SKM-1 (cell line): ENCODE data around the gene MAPK13.

ENCODE experiments used
- DNase-seq: peaks from one replicate; lab custom pipeline; 2025; ENCODE audit not compliant: unreplicated experiment; lab: John Stamatoyannopoulos, UW

Gene MAPK13

DNA sequence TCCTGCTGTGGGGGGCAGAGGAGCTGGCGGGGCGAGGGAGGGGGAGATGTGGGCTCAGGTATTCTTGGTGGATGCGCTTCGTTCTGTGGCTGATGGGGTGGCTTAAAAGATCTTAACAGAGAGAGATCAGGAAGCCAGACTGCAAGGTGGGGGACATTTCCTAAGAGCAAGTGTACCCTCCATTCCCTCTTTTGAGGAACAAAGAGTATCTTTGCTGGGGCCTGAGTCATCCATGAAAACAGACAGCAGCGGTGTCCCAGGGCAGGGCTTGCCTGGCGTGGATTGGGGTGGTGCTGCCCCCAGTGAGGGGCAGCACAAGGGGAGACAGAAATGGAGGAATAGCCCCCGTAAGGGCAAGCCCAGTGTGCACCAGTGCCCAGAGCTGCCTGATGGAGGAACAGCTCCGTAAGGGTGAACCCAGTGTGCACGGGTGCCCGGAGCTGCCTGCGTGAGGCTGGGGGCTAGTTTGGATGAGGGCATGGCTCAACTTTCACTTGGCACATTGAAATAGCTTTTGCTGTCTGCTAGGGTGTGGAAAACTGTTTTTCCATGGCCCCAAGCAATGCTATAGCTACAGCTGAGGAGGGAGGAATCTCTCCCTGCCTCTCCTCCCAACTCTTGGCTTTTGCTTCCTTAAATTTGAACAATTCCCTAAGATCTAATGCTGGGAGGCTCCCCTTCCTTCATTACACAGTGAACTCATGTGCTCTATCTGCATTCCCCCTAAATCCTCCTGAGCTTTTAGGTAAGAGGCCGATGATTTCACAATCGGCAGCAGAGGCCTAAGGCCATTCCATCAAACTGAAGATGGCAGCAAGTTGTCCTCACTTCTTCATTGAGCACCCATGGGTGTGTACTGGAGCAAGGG is 12.9 kb downstream of the MAPK13 start:
- no peak for DNase-seq

- DNase-seq = no peak
Observed at GRCh38 chr6:36145495-36145894, 15.2 kb downstream of the MAPK13 start.

- DNase-seq = no peak
Observed at GRCh38 chr6:36147294-36147693, 17.0 kb downstream of the MAPK13 start.

GRCh38 chr6:36149476-36149875 is 19.2 kb downstream of the MAPK13 start:
- no peak for DNase-seq

DNA sequence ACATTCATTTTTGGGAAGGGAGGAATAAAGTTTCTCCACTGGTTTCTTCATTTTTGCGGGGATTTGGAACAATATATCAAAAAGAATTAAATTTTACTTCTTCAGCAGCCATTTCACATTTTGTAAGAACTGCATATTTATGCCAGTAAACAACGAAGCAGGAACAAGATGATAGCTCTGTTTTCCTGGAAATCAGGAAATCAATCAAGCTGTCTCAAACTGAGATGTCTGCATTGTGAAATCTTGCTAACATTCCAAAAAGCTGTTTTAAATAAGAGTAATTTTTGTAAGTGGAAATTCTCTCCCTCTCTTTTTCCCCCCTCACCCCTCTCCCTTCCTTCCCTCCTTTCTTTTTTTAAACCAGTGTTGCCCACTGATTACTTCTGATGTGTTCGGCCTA is 20.0 kb downstream of the MAPK13 start:
- DNase-seq = no peak

DNA sequence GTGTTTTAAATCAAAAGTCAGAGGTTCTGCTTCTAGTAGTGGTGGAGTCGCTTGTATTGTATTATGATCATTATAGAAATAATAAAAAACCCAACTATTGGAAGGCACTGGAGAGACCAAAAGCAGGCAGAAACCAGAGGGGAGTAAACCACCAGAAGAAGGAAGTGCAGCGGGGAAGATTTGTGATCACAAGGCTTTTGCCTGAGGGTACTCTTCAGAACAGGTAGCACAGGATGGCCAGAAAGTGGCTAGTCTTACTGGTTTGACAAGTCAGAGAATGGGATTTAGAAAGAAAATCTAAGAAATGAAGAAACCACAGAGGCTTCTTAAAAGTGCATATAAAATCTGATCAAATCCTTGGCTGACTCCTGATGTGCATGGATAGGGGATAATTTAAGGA is 24.0 kb downstream of the MAPK13 start:
- no peak for DNase-seq

GRCh38 chr6:36155662-36156061 is 25.3 kb downstream of the MAPK13 start:
- no peak for DNase-seq

DNA sequence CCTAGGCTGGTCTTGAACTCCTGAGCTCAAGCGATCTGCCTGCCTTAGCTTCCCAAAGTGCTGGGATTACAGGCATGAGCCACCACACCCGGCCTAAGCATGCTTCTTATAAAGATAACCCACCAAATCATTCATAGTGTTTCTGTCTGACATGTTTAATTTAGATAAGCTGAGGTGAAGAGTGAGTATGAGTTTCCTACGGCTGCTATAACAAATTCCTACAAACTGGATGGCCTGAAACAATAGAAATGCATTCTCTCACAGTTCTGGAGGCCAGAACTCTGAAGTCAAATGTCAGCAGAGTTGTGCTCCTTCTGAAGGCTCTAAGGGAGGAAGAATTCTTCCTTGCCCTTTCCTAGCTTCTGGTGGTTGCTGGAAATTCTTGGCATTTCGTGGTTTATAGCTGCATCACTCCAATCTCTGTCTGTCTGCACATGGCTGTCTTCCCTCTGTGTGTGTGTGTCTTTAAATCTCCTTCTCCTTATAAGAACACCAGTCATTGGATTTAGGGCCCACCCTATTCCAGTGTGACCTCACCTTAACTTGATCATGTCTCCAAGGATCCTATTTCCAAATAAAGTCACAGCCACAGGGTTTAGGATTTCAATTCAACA is 29.9 kb downstream of the MAPK13 start:
- DNase-seq = no peak

DNA sequence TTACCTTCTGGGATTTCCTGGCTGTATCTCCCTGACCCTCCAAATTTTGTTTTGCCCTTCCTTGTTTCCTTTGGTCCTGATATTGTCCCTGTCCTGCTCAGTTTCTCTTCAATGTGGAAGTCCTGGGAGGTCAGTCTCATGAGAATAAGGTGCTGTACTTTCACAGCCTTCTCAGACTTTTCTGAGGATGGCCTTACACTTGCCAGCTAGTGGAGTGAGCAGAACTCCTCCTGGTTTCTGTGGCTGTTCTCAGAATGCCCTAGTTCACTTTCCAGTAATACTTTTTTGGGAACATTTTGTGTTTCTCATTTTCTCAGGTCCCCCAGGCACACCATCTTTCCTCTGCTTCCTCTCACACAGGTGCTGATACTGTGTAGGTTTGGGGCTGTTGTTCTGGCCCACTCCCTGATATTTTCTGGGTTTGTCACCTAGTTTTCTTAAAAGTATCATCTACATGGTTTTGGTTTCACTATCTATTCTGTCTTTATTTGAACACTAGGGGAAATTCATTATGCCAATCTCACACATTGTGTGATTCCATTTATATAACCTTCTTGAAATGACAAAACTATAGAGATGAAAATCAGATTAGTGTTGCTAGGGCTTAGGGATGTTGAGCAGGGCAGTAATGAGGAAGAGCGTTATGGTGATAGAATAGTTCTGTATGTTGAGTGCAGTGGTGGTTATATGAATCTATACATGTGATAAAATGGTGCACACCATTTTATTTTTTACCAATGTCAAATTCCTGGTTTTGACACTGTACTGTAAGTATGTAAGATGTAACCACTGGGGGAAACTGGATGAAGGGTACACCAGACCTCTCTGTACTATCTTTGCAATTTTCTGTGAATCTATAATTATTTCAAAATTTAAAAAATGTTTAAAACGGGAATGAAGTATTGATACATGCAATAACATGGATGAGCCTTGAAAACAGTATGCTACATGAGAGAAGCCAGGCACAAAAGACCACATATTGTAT is 39.0 kb downstream of the MAPK13 start:
- no peak for DNase-seq

- DNase-seq = no peak
Observed at GRCh38 chr6:36170704-36171103, 40.4 kb downstream of the MAPK13 start.

- DNase-seq = no peak
Observed at GRCh38 chr6:36171573-36171972, 41.3 kb downstream of the MAPK13 start.

DNA sequence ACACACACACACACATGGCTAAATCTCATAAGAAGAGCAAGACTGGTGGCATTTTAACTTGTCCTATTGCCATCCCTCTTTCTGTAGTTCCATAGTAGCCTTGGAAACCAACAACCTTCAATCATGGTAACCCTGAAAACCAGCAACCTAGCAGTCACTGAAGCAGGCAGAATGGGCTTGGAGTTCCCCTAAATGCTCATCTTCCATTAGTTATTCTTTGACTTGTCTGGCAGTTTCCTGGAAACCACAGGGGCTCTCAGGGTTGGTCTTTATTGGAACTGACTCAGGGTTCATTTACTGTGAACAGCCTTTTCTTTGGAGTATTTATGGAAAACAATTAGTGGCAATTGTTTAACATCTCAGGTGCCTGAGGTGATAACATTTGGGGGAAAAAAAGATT is 46.9 kb downstream of the MAPK13 start:
- no peak for DNase-seq

- no peak for DNase-seq
Observed at GRCh38 chr6:36178544-36178943, 48.2 kb downstream of the MAPK13 start.

- no peak for DNase-seq
Observed at GRCh38 chr6:36180126-36180525, 49.8 kb downstream of the MAPK13 start.

GRCh38 chr6:36184311-36184710 is 54.0 kb downstream of the MAPK13 start:
- no peak for DNase-seq

- DNase-seq = no peak
Observed at GRCh38 chr6:36186199-36186598, 55.9 kb downstream of the MAPK13 start.

GRCh38 chr6:36187446-36187845 is 57.1 kb downstream of the MAPK13 start:
- no peak for DNase-seq
